Ishikawa (cell line): ENCODE data around the gene SPDYE4.

Source experiments
- CEBPB ChIP-seq: IDR thresholded peaks from 2 replicates; pipeline ENCODE4 v1.6.1; 2012
- CREB1 ChIP-seq: IDR thresholded peaks from 2 replicates; pipeline ENCODE4 v1.6.1; 2012; ENCODE audit warnings: low read depth
- EGR1 ChIP-seq: IDR thresholded peaks from 2 replicates; pipeline ENCODE4 v1.6.1; 2012
- EP300 ChIP-seq: IDR thresholded peaks from 2 replicates; pipeline ENCODE4 v1.6.1; 2012; ENCODE audit warnings: borderline replicate concordance
- FOXM1 ChIP-seq: IDR thresholded peaks from 2 replicates; pipeline ENCODE4 v1.6.1; 2012; ENCODE audit warnings: low read depth, borderline replicate concordance
- NFIC ChIP-seq: IDR thresholded peaks from 2 replicates; pipeline ENCODE4 v1.6.1; 2012
- RAD21 ChIP-seq: IDR thresholded peaks from 2 replicates; pipeline ENCODE4 v1.6.1; 2012; ENCODE audit warnings: low read depth
- TAF1 ChIP-seq: IDR thresholded peaks from 2 replicates; pipeline ENCODE4 v1.6.1; 2012; ENCODE audit warnings: low read depth, mild to moderate bottlenecking
- TCF12 ChIP-seq: IDR thresholded peaks from 2 replicates; pipeline ENCODE4 v1.6.1; 2012; ENCODE audit warnings: low read depth
- TEAD4 ChIP-seq: IDR thresholded peaks from 2 replicates; pipeline ENCODE4 v1.6.1; 2012
- YY1 ChIP-seq: IDR thresholded peaks from 2 replicates; pipeline ENCODE4 v1.6.1; 2012; ENCODE audit warnings: low read depth
- ZBTB7A ChIP-seq: IDR thresholded peaks from 2 replicates; pipeline ENCODE4 v1.6.1; 2012; ENCODE audit warnings: low read depth
- TF ChIP-seq, protein P1 (sequence below): IDR thresholded peaks from 2 replicates; pipeline ENCODE4 v1.6.1; 2012
- TF ChIP-seq, protein P2 (sequence below): IDR thresholded peaks from 2 replicates; pipeline ENCODE4 v1.6.1; 2012
- TF ChIP-seq, protein P3 (sequence below): IDR thresholded peaks from 2 replicates; pipeline ENCODE4 v1.6.1; 2012; ENCODE audit warnings: low read depth, mild to moderate bottlenecking

The SPDYE4 gene

DNA sequence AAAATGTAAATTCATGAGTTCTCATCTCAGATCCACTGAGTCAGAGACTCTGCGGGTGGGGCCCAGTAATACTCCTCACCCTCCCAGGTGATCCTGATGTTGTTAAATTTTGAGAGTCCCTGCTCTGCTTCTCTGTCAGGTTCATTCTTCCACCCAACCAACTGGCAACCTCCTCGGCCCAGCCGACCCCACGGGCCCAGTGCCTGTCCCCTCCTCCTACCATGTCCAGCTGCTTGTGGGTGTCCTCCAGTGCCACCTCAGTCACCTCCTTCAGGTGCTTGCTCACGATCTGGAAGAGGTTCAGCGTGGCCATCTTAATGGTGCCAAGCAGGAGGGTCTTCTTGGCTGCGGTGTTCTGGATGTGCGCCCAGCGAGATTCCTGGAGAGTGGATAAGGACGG, 23.5 kb downstream of the SPDYE4 start:
- TF ChIP-seq, protein P1, sequence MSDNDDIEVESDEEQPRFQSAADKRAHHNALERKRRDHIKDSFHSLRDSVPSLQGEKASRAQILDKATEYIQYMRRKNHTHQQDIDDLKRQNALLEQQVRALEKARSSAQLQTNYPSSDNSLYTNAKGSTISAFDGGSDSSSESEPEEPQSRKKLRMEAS: no peak
- no peak for TF ChIP-seq NFIC
- no peak for TF ChIP-seq EP300
- no peak for TF ChIP-seq CREB1
- TF ChIP-seq, protein P2, sequence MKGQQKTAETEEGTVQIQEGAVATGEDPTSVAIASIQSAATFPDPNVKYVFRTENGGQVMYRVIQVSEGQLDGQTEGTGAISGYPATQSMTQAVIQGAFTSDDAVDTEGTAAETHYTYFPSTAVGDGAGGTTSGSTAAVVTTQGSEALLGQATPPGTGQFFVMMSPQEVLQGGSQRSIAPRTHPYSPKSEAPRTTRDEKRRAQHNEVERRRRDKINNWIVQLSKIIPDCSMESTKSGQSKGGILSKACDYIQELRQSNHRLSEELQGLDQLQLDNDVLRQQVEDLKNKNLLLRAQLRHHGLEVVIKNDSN: no peak
- no peak for TF ChIP-seq TEAD4
- no peak for TF ChIP-seq TCF12
- TF ChIP-seq YY1: no peak
- TF ChIP-seq CEBPB: no peak
- TF ChIP-seq, protein P3, sequence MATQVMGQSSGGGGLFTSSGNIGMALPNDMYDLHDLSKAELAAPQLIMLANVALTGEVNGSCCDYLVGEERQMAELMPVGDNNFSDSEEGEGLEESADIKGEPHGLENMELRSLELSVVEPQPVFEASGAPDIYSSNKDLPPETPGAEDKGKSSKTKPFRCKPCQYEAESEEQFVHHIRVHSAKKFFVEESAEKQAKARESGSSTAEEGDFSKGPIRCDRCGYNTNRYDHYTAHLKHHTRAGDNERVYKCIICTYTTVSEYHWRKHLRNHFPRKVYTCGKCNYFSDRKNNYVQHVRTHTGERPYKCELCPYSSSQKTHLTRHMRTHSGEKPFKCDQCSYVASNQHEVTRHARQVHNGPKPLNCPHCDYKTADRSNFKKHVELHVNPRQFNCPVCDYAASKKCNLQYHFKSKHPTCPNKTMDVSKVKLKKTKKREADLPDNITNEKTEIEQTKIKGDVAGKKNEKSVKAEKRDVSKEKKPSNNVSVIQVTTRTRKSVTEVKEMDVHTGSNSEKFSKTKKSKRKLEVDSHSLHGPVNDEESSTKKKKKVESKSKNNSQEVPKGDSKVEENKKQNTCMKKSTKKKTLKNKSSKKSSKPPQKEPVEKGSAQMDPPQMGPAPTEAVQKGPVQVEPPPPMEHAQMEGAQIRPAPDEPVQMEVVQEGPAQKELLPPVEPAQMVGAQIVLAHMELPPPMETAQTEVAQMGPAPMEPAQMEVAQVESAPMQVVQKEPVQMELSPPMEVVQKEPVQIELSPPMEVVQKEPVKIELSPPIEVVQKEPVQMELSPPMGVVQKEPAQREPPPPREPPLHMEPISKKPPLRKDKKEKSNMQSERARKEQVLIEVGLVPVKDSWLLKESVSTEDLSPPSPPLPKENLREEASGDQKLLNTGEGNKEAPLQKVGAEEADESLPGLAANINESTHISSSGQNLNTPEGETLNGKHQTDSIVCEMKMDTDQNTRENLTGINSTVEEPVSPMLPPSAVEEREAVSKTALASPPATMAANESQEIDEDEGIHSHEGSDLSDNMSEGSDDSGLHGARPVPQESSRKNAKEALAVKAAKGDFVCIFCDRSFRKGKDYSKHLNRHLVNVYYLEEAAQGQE: no peak
- no peak for TF ChIP-seq TAF1
- TF ChIP-seq ZBTB7A: no peak
- TF ChIP-seq RAD21: no peak
- no peak for TF ChIP-seq FOXM1
- TF ChIP-seq EGR1: no peak

DNA sequence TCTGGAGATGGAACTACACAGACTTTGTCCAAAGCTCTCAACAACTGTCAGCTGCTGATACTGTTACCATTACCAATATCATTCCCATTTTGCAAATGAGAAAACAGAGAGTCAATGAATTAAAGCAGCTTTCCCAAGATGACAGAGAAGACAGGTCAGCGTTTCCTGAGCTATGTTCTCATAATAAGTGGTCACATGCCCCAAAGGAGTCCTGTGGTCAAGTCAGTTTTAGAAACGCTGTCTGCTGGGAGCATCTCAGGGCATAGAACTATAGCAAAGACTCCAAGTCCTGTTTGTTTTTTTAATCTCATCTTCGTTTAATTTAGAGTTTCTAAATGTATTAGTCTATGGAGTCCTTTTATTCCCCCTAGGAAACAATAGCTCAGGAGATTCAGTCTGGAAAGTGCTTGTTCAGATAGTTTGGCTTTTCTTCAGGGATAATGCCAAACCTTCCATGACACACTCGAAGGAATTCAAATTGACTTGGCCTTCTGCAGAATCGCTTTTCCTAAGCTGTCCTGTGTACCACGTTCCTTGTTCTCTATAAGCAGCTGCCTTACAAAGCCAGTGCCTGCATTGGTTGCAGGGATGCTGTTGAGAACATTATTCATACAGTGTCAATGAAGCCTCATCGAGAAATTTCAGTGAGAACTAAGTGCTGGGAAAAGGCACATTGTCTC, 25.8 kb downstream of the SPDYE4 start:
- no peak for TF ChIP-seq EP300
- TF ChIP-seq, protein P1: no peak
- no peak for TF ChIP-seq NFIC
- TF ChIP-seq TAF1: no peak
- TF ChIP-seq FOXM1: no peak
- TF ChIP-seq YY1: no peak

DNA sequence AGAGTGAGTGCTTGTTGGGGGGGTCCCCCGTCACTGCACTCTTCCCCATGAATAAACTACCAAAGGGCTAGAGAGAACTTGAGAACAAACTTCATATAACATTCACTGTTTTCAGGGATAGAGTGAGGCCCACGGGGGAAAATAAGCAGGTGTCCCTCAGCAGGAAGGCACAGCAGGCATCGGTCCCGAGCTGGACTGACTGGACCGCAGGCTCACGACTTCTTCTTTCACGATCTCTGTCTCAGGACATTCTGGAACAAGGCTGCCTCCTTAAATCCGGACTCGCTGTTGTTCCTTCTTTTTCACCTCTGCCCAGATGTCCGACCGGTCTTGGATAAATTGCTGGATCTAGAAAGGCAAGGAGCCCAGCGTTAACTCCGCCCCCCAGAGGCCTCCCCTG, 28.5 kb downstream of the SPDYE4 start:
- TF ChIP-seq, protein P1: no peak
- no peak for TF ChIP-seq EGR1
- TF ChIP-seq NFIC: no peak
- no peak for TF ChIP-seq FOXM1
- TF ChIP-seq, protein P2: no peak
- no peak for TF ChIP-seq ZBTB7A
- no peak for TF ChIP-seq TCF12
- TF ChIP-seq TEAD4: no peak
- TF ChIP-seq TAF1: no peak
- no peak for TF ChIP-seq CREB1
- no peak for TF ChIP-seq CEBPB

DNA sequence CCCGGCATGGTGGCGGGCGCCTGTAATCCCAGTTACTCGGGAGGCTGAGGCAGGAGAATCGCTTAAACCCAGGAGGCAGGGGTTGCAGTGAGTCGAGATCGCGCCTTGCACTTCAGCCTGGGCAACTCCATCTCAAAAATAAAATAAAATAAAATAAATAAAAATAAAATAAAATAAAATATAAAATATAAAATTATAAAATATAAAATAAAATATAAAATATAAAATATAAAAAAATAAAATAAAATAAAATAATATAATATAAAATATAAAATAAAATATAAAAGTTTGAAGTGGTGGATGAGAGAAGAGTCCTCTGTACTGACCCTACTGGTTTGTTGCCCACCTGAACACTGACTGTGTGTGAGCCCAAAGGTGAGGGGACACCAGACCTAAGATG, 28.9 kb downstream of the SPDYE4 start:
- TF ChIP-seq TAF1 (no peak), TEAD4 (no peak), FOXM1 (no peak), CEBPB (no peak), TCF12 (no peak), YY1 (no peak), EGR1 (no peak), ZBTB7A (no peak), EP300 (no peak), CREB1 (no peak), NFIC (no peak)
- TF ChIP-seq, protein P1: no peak
- TF ChIP-seq, protein P2: no peak

DNA sequence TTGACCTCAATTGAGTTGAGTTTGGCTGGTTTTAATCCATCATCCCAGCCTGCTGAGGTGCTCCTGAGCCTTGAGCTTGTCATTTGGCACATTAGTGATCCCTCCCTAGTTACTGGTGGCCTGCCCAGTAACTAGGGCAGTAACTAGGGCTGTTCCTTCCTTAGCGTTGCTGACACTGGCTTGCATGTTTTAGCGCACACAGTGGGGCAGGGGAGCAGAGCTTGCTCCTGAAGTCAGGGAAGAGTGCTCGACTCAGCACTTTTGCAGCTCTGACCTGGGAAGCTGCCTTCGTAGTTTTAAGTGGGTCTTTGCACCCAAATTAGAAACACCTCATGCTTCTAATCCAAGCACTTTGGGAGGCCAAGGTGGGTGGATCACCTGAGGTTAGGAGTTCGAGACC, 29.4 kb downstream of the SPDYE4 start:
- TF ChIP-seq RAD21: no peak
- TF ChIP-seq ZBTB7A: no peak
- TF ChIP-seq, protein P2: no peak
- TF ChIP-seq CEBPB: no peak
- TF ChIP-seq EGR1: no peak
- TF ChIP-seq CREB1: no peak
- no peak for TF ChIP-seq TEAD4
- no peak for TF ChIP-seq YY1
- no peak for TF ChIP-seq NFIC
